IMR-90 (cell line): ENCODE measurements around the gene CD2AP. TPM values are rescaled to one million over a fixed set of nuclear protein-coding genes. Genes with fewer than 3 reads are reported as not detected.

ENCODE experiments used
- ATAC-seq: fragments of 200-7000 bp; cut with Tn5 transposase; 2 replicates; pipeline ENCODE4 v1.9.1; 2020; ENCODE audit warnings: low read depth, mild to moderate bottlenecking, moderate library complexity
- BruUV-seq: library from RNA; stranded (reverse); fragments of 400-500 nt; replicated peaks from 2 replicates; lab custom pipeline; 2021; lab: Mats Ljungman, UMichigan
- CTCF ChIA-PET: fragments of 300-600 bp; formaldehyde crosslinking; extraction: SDS; loops from one replicate; lab custom pipeline; 2021; ENCODE audit warnings: antibody characterized with exemption; lab: Yijun Ruan, JAX
- POLR2A ChIA-PET: fragments of 300-600 bp; sonication (Branson Sonifier 250); formaldehyde crosslinking; loops from one replicate; lab custom pipeline; 2022; ENCODE audit warnings: antibody characterized with exemption; ENCODE audit not compliant: unreplicated experiment; lab: Charles Lee
- DNase-seq: peaks from one replicate; pipeline ENCODE4 v3.0.0; 2013
- H2AFZ ChIP-seq: replicated peaks from 2 replicates; pipeline ENCODE3; 2013; ENCODE audit warnings: low read length, mild to moderate bottlenecking; ENCODE audit not compliant: poor library complexity
- H2AK5ac ChIP-seq: 2 replicates; pipeline ENCODE4 v1.6.1; 2013; ENCODE audit warnings: low read depth, low read length, inconsistent platforms
- H2AK9ac ChIP-seq: replicated peaks from 2 replicates; pipeline ENCODE3; 2013; ENCODE audit warnings: mild to moderate bottlenecking, low read depth, low read length, moderate library complexity; ENCODE audit not compliant: poor library complexity
- H2BK120ac ChIP-seq: 2 replicates; pipeline ENCODE4 v1.6.1; 2013; ENCODE audit warnings: low read depth, low read length, inconsistent platforms
- H2BK15ac ChIP-seq: 3 replicates; pipeline ENCODE4 v1.6.1; 2013; ENCODE audit warnings: low read depth, low read length, inconsistent platforms
- H2BK20ac ChIP-seq: 2 replicates; pipeline ENCODE4 v1.6.1; 2013; ENCODE audit warnings: low read depth, mild to moderate bottlenecking, inconsistent platforms, low read length, moderate library complexity
- H2BK5ac ChIP-seq: 2 replicates; pipeline ENCODE4 v1.6.1; 2013; ENCODE audit warnings: mild to moderate bottlenecking, low read depth, low read length, inconsistent platforms; ENCODE audit not compliant: poor library complexity, severe bottlenecking
- H3K14ac ChIP-seq: replicated peaks from 2 replicates; pipeline ENCODE4 v1.6.1; 2013; ENCODE audit warnings: low read depth, low read length, inconsistent platforms
- H3K18ac ChIP-seq: 2 replicates; pipeline ENCODE4 v1.6.1; 2013; ENCODE audit warnings: low read depth, low read length, control low read depth
- H3K23ac ChIP-seq: 2 replicates; pipeline ENCODE4 v1.6.1; 2013; ENCODE audit warnings: low read depth, low read length, inconsistent platforms
- H3K27ac ChIP-seq: 2 replicates; pipeline ENCODE4 v1.5.1; 2013; ENCODE audit warnings: mild to moderate bottlenecking, control low read depth, low read length; ENCODE audit not compliant: insufficient read depth
- H3K27me3 ChIP-seq: 2 replicates; pipeline ENCODE4 v1.6.1; 2013; ENCODE audit warnings: low read length; ENCODE audit not compliant: control insufficient read depth, insufficient read depth
- H3K36me3 ChIP-seq: 2 replicates; pipeline ENCODE4 v1.6.1; 2013; ENCODE audit warnings: low read length, mixed read lengths; ENCODE audit not compliant: control insufficient read depth, insufficient read depth
- H3K4ac ChIP-seq: 2 replicates; pipeline ENCODE4 v1.6.1; 2013; ENCODE audit warnings: low read depth, low read length, inconsistent platforms
- H3K4me1 ChIP-seq: 2 replicates; pipeline ENCODE4 v1.6.1; 2013; ENCODE audit warnings: low read length, mixed read lengths; ENCODE audit not compliant: control insufficient read depth, insufficient read depth
- H3K4me2 ChIP-seq: 2 replicates; pipeline ENCODE4 v1.6.1; 2013; ENCODE audit warnings: low read depth, mild to moderate bottlenecking, control low read depth, low read length, moderate library complexity
- H3K4me3 ChIP-seq: 2 replicates; pipeline ENCODE4 v1.5.1; 2013; ENCODE audit warnings: low read depth, mild to moderate bottlenecking, control low read depth, low read length, moderate library complexity; ENCODE audit not compliant: insufficient read depth
- H3K56ac ChIP-seq: 2 replicates; pipeline ENCODE4 v1.6.1; 2013; ENCODE audit warnings: low read length, inconsistent platforms; ENCODE audit not compliant: insufficient read depth; ENCODE audit errors: extremely low read depth
- H3K79me1 ChIP-seq, 2 experiments: 2 replicates each; pipeline ENCODE4 v1.6.1; 2013; ENCODE audit warnings: low read length in 2 of 2, inconsistent platforms in 1 of 2, low read depth in 1 of 2
- H3K9ac ChIP-seq: 2 replicates; pipeline ENCODE4 v1.6.1; 2013; ENCODE audit warnings: low read depth, low read length, control low read depth
- H3K9me1 ChIP-seq: 2 replicates; pipeline ENCODE4 v1.6.1; 2013; ENCODE audit warnings: low read length, inconsistent platforms; ENCODE audit not compliant: insufficient read depth
- H3K9me3 ChIP-seq: 2 replicates; pipeline ENCODE4 v1.6.1; 2013; ENCODE audit warnings: low read length; ENCODE audit not compliant: control insufficient read depth, insufficient read depth
- H4K20me1 ChIP-seq: 2 replicates; pipeline ENCODE4 v1.6.1; 2013; ENCODE audit warnings: low read length, inconsistent platforms; ENCODE audit not compliant: insufficient read depth
- H4K5ac ChIP-seq: 2 replicates; pipeline ENCODE4 v1.6.1; 2013; ENCODE audit warnings: mild to moderate bottlenecking, low read depth, low read length, control low read depth
- H4K8ac ChIP-seq, 2 experiments: 2 replicates each; pipeline ENCODE4 v1.6.1; 2013; ENCODE audit warnings: low read depth in 2 of 2, low read length in 2 of 2, control low read depth in 1 of 2, inconsistent platforms in 1 of 2
- H4K91ac ChIP-seq: 2 replicates; pipeline ENCODE4 v1.6.1; 2013; ENCODE audit warnings: low read depth, low read length, inconsistent platforms; ENCODE audit not compliant: insufficient read depth
- POLR2A ChIP-seq: IDR thresholded peaks from 2 replicates; pipeline ENCODE4 v1.6.1; 2012; ENCODE audit warnings: mild to moderate bottlenecking, low read depth, low read length
- RAD21 ChIP-seq: IDR thresholded peaks from 2 replicates; pipeline ENCODE4 v1.6.1; 2012; ENCODE audit warnings: low read length, improper control_type of control experiment
- USF2 ChIP-seq: fragments of 150-350 bp; IDR thresholded peaks from 2 replicates; pipeline ENCODE4 v1.6.1; 2017; ENCODE audit warnings: mild to moderate bottlenecking, antibody characterized with exemption, low read length, low read depth
- WGBS, 2 experiments: methylation state at CpG; one replicate each; pipeline versions ENCODE4 v1.1.5 to v1.1.7; 2013; ENCODE audit warnings: missing lambda C conversion rate in 2 of 2; ENCODE audit not compliant: insufficient read length in 1 of 2; ENCODE audit errors: extremely low coverage in 2 of 2; 5-methylcytosine and 5-hydroxymethylcytosine counted together
- dilution Hi-C: fragments of 300-500 bp; cut with HindIII; formaldehyde crosslinking; loops from one replicate; pipeline ENCODE4 v1.14.3; 2018; ENCODE audit warnings: low sequenced_read_pairs; ENCODE audit not compliant: unreplicated experiment
- in situ Hi-C: fragments of 300-500 bp; cut with MboI; formaldehyde crosslinking; loops from 3 replicates; pipeline ENCODE4 v1.14.3; 2019; ENCODE audit warnings: low sequenced_read_pairs, inconsistent platforms, mixed read lengths
- intact Hi-C: fragments of 100-400 bp; cut with micrococcal nuclease; formaldehyde crosslinking; loops from 2 replicates; pipeline ENCODE4 v1.10.0; 2022
- polyA plus RNA-seq, 3 experiments: library from polyadenylated mRNA; depleted of rRNA; stranded (reverse); fragments of >200 nt; gene quantifications; 2 replicates each; pipeline ENCODE4 v1.2.3, GENCODE V29; 2012; ENCODE audit warnings: low replicate concordance in 1 of 3
- total RNA-seq: library from RNA; depleted of rRNA; stranded (reverse); fragments of >200 nt; gene quantifications from 2 replicates; pipeline ENCODE4 v1.2.3, GENCODE V29; 2012

Gene CD2AP
- total and polyA plus RNA-seq, 2 of the 4 experiments (the other 2 are of a cell fraction), result 5.3 to 7.5 TPM

- no peak overlapping the region for H4K5ac ChIP-seq
- H4K91ac ChIP-seq, result no peak overlapping the region
- DNase-seq (no peak), ATAC-seq (no peak)
- TF ChIP-seq USF2 (no peak), POLR2A (no peak), RAD21 (no peak)
- H2BK120ac ChIP-seq, result no peak overlapping the region
- no peaks in the 10 kb centered on the region for H3K79me1 ChIP-seq
- no peak overlapping the region for H3K27ac ChIP-seq
- no peak overlapping the region for H3K9ac ChIP-seq
- H3K14ac ChIP-seq, result no peak overlapping the region
- in situ Hi-C loops (no loop called here), dilution Hi-C loops (no loop called here), intact Hi-C loops (no loop called here)
- H2BK5ac ChIP-seq, result no peak overlapping the region
- H2AFZ ChIP-seq, result no peak overlapping the region
- no peaks in the 10 kb centered on the region for H3K9me3 ChIP-seq
- no peak overlapping the region for H4K8ac ChIP-seq
- H3K27me3 ChIP-seq, result no peaks in the 10 kb centered on the region
- H2BK15ac ChIP-seq, result no peak overlapping the region
- no peak overlapping the region for H3K18ac ChIP-seq
- no peaks in the 10 kb centered on the region for H4K20me1 ChIP-seq
- no TSS peak for BruUV-seq
- no peak overlapping the region for H2AK9ac ChIP-seq
- 0% methylated on average over 1 of the region's 6 CpGs; no CpG with 5 or more reads in 1 of the 2 experiments for WGBS, 2 experiments
- ChIA-PET POLR2A (no interaction called here), CTCF (no interaction called here)
- no peak overlapping the region for H3K56ac ChIP-seq
- no peak overlapping the region for H3K4me2 ChIP-seq
- no peak overlapping the region for H3K4ac ChIP-seq
- no peak overlapping the region for H2BK20ac ChIP-seq
- no peaks in the 10 kb centered on the region for H3K36me3 ChIP-seq
- no peaks in the 10 kb centered on the region for H3K4me1 ChIP-seq
- H3K9me1 ChIP-seq, result no peaks in the 10 kb centered on the region
- no peak overlapping the region for H3K4me3 ChIP-seq
- H2AK5ac ChIP-seq, result no peak overlapping the region
- H3K23ac ChIP-seq, result no peak overlapping the region
These were observed 192.3 kb downstream of the CD2AP start for GRCh38 chr6:47669684-47670513.
